ENCODE results near the gene RARRES2. TPM values are rescaled to one million over a fixed set of nuclear protein-coding genes. Genes with fewer than 3 reads are reported as not detected.
A peak's percentile ranks its signal among the peaks of the same experiment; 100 is the strongest.

Gene RARRES2
- total RNA-seq, 1 donor from 2014 or later = 24.9 TPM

GRCh38 chr7:150375662-150376521 lies 34.5 kb upstream of the RARRES2 start:
- no peak overlapping the region for H3K4me3 Mint-ChIP-seq
- H3K27ac Mint-ChIP-seq = peak overlapping the region; percentile 80
- peaks cover 61% of the 10 kb centered on the region for H3K4me1 Mint-ChIP-seq
- no peaks in the 10 kb centered on the region for H3K27me3 Mint-ChIP-seq (ENCODE audit: low read depth)
- H3K36me3 Mint-ChIP-seq = peaks cover 4% of the 10 kb centered on the region
- TF ChIP-seq CTCF (IDR thresholded peaks at IDR 0.05; ENCODE audit: unreplicated experiment) = no peak
- no peaks in the 10 kb centered on the region for H3K9me3 Mint-ChIP-seq
- DNase-seq (ENCODE audit: low spot score in 2 of 2, unreplicated experiment in 2 of 2) = no peak

- no peak for DNase-seq (ENCODE audit: low spot score in 2 of 2, unreplicated experiment in 2 of 2)
- no peak for TF ChIP-seq CTCF (IDR thresholded peaks at IDR 0.05; ENCODE audit: unreplicated experiment)
- Mint-ChIP-seq H3K27me3 (ENCODE audit: low read depth) (no peaks in the 10 kb centered on the region), H3K9me3 (no peaks in the 10 kb centered on the region), H3K4me3 (no peak overlapping the region), H3K36me3 (peaks cover 4% of the 10 kb centered on the region), H3K4me1 (peaks cover 61% of the 10 kb centered on the region), H3K27ac (peak overlapping the region; percentile 96)
Measured at GRCh38 chr7:150374472-150374871, 33.0 kb upstream of the RARRES2 start.

GRCh38 chr7:150374026-150374425 lies 32.6 kb upstream of the RARRES2 start:
- H3K36me3 Mint-ChIP-seq = peaks cover 4% of the 10 kb centered on the region
- no peak for DNase-seq (ENCODE audit: low spot score in 2 of 2, unreplicated experiment in 2 of 2)
- H3K9me3 Mint-ChIP-seq = no peaks in the 10 kb centered on the region
- peaks cover 66% of the 10 kb centered on the region for H3K4me1 Mint-ChIP-seq
- TF ChIP-seq CTCF (IDR thresholded peaks at IDR 0.05; ENCODE audit: unreplicated experiment) = no peak
- H3K27me3 Mint-ChIP-seq (ENCODE audit: low read depth) = no peaks in the 10 kb centered on the region
- H3K27ac Mint-ChIP-seq = peak overlapping the region; percentile 96
- H3K4me3 Mint-ChIP-seq = peak overlapping the region; percentile 48

GRCh38 chr7:150373049-150373801 lies 31.8 kb upstream of the RARRES2 start:
- peak overlapping the region; percentile 96 for H3K27ac Mint-ChIP-seq
- H3K4me1 Mint-ChIP-seq = peaks cover 66% of the 10 kb centered on the region
- H3K4me3 Mint-ChIP-seq = peak overlapping the region; percentile 48
- no peak for DNase-seq (ENCODE audit: low spot score in 2 of 2, unreplicated experiment in 2 of 2)
- peaks cover 4% of the 10 kb centered on the region for H3K36me3 Mint-ChIP-seq
- TF ChIP-seq CTCF (IDR thresholded peaks at IDR 0.05; ENCODE audit: unreplicated experiment) = no peak
- no peaks in the 10 kb centered on the region for H3K27me3 Mint-ChIP-seq (ENCODE audit: low read depth)
- no peaks in the 10 kb centered on the region for H3K9me3 Mint-ChIP-seq

GRCh38 chr7:150372271-150373048 lies 31.0 kb upstream of the RARRES2 start:
- Mint-ChIP-seq H3K4me1 (peaks cover 65% of the 10 kb centered on the region), H3K36me3 (peaks cover 4% of the 10 kb centered on the region)

More at GRCh38 chr7:150372271-150373048, 31.0 kb upstream of the RARRES2 start:
- no peaks in the 10 kb centered on the region for H3K27me3 Mint-ChIP-seq (ENCODE audit: low read depth)
- TF ChIP-seq CTCF (IDR thresholded peaks at IDR 0.05; ENCODE audit: unreplicated experiment) = no peak
- H3K4me3 Mint-ChIP-seq = no peak overlapping the region
- no peaks in the 10 kb centered on the region for H3K9me3 Mint-ChIP-seq
- no peak for DNase-seq (ENCODE audit: low spot score in 2 of 2, unreplicated experiment in 2 of 2)
- peak overlapping the region; percentile 96 for H3K27ac Mint-ChIP-seq

Data from mesothelial cell of epicardium (in vitro differentiated cells).